CD14-positive monocyte (primary cell): ENCODE measurements around the gene CD4. TPM values are rescaled to one million over a fixed set of nuclear protein-coding genes. Genes with fewer than 3 reads are reported as not detected.

Experiments used
- DNase-seq, 3 donors: peaks; one replicate each; pipeline ENCODE4 v3.0.0-alpha.2; 2011 to 2022
- H2AFZ ChIP-seq: 2 replicates; pipeline ENCODE4 v1.6.0; 2012; ENCODE audit warnings: mild to moderate bottlenecking, low read depth, low read length, inconsistent platforms; ENCODE audit not compliant: insufficient read depth, poor library complexity, severe bottlenecking
- H3K27ac ChIP-seq, 2 donors: 1 replicate in 1 of 2; 2 replicates in 1 of 2; pipeline ENCODE4 v1.5.1; 2012 to 2013; ENCODE audit warnings: low read length in 2 of 2, control low read depth in 1 of 2, inconsistent platforms in 1 of 2, low read depth in 1 of 2, mild to moderate bottlenecking in 1 of 2
- H3K27me3 ChIP-seq, 2 donors: one replicate each; pipeline versions ENCODE4 v1.6.0 to v1.6.1; 2011 to 2013; ENCODE audit warnings: low read length in 2 of 2; ENCODE audit not compliant: control insufficient read depth in 2 of 2, insufficient read depth in 2 of 2
- H3K36me3 ChIP-seq, 2 donors: replicated peaks in 1 of 2; 1 replicate in 1 of 2; 2 replicates in 1 of 2; pipeline versions ENCODE4 v1.5.1 to v1.6.1; 2012 to 2013; ENCODE audit warnings: low read length in 2 of 2, control low read depth in 1 of 2, inconsistent platforms in 1 of 2, mild to moderate bottlenecking in 1 of 2; ENCODE audit not compliant: insufficient read depth in 2 of 2, control insufficient read depth in 1 of 2
- H3K4me1 ChIP-seq, 2 donors: 1 replicate in 1 of 2; 2 replicates in 1 of 2; pipeline versions ENCODE4 v1.5.1 to v1.6.1; 2012 to 2013; ENCODE audit warnings: low read length in 2 of 2, control low read depth in 1 of 2, inconsistent platforms in 1 of 2, mild to moderate bottlenecking in 1 of 2, moderate library complexity in 1 of 2; ENCODE audit not compliant: insufficient read depth in 2 of 2, control insufficient read depth in 1 of 2
- H3K4me2 ChIP-seq: replicated peaks from 2 replicates; pipeline ENCODE3; 2012; ENCODE audit warnings: low read length, moderate library complexity, mild to moderate bottlenecking; ENCODE audit not compliant: poor library complexity, severe bottlenecking; ENCODE audit errors: extremely low read depth
- H3K4me3 ChIP-seq, 3 experiments: fragments of 200-600 bp in 1 of 3; sonication (generic) in 1 of 3; replicated peaks in 1 of 3; 1 replicate in 2 of 3; 2 replicates in 1 of 3; pipeline ENCODE4 v1.5.1; 2011 to 2013; ENCODE audit warnings: low read length in 3 of 3, mild to moderate bottlenecking in 3 of 3, control low read depth in 2 of 3, low read depth in 2 of 3, inconsistent platforms in 1 of 3, moderate library complexity in 1 of 3
- H3K79me2 ChIP-seq: 2 replicates; pipeline ENCODE4 v1.6.0; 2012; ENCODE audit warnings: mild to moderate bottlenecking, control low read depth, inconsistent platforms, low read length, moderate library complexity; ENCODE audit not compliant: insufficient read depth
- H3K9ac ChIP-seq: 2 replicates; pipeline ENCODE4 v1.6.0; 2017; ENCODE audit warnings: low read length, mild to moderate bottlenecking; ENCODE audit not compliant: insufficient read depth, poor library complexity, severe bottlenecking
- H3K9me3 ChIP-seq, 2 donors: replicated peaks in 1 of 2; 1 replicate in 1 of 2; 2 replicates in 1 of 2; pipeline versions ENCODE4 v1.5.1 to v1.6.1; 2012 to 2013; ENCODE audit warnings: low read length in 2 of 2, control low read depth in 1 of 2; ENCODE audit not compliant: control insufficient read depth in 1 of 2, insufficient read depth in 1 of 2
- H4K20me1 ChIP-seq: 2 replicates; pipeline ENCODE4 v1.6.0; 2012; ENCODE audit warnings: mild to moderate bottlenecking, low read length, control low read depth, moderate library complexity; ENCODE audit not compliant: insufficient read depth
- H3K27ac Mint-ChIP-seq, 7 donors: one replicate each; pipeline ENCODE4 v1.8.0; 2020; ENCODE audit warnings: mild to moderate bottlenecking in 7 of 7, mixed read lengths in 7 of 7, moderate library complexity in 6 of 7, inconsistent platforms in 2 of 7
- H3K27me3 Mint-ChIP-seq, 3 donors: one replicate each; pipeline ENCODE4 v1.8.0; 2021 to 2022; ENCODE audit warnings: low read depth in 3 of 3, mild to moderate bottlenecking in 3 of 3, mixed read lengths in 3 of 3, moderate library complexity in 3 of 3, inconsistent platforms in 1 of 3
- H3K36me3 Mint-ChIP-seq, 2 donors: one replicate each; pipeline ENCODE4 v1.8.0; 2020; ENCODE audit warnings: mixed read lengths in 2 of 2, inconsistent platforms in 1 of 2, mild to moderate bottlenecking in 1 of 2
- H3K4me1 Mint-ChIP-seq: one replicate; pipeline ENCODE4 v1.8.0; 2020; ENCODE audit warnings: mild to moderate bottlenecking, mixed read lengths
- H3K4me3 Mint-ChIP-seq, 2 donors: one replicate each; pipeline ENCODE4 v1.8.0; 2020; ENCODE audit warnings: mild to moderate bottlenecking in 2 of 2, mixed read lengths in 2 of 2, moderate library complexity in 1 of 2
- H3K9me3 Mint-ChIP-seq, 7 donors: one replicate each; pipeline ENCODE4 v1.8.0; 2020 to 2022; ENCODE audit warnings: mixed read lengths in 7 of 7, mild to moderate bottlenecking in 6 of 7, moderate library complexity in 6 of 7, inconsistent platforms in 2 of 7
- CTCF ChIP-seq: fragments of 200-600 bp; IDR thresholded peaks from one replicate; pipeline ENCODE4 v1.8.0; 2022; ENCODE audit warnings: antibody characterized with exemption, mild to moderate bottlenecking
- WGBS: methylation state at CpG from one replicate; pipeline ENCODE4 v1.1.5; 2013; ENCODE audit warnings: missing lambda C conversion rate; ENCODE audit not compliant: insufficient coverage; 5-methylcytosine and 5-hydroxymethylcytosine counted together
- intact Hi-C, 2 donors: fragments of 100-400 bp; cut with micrococcal nuclease; formaldehyde crosslinking; loops; one replicate each; pipeline versions ENCODE4 v1.15.0 to v1.15.1; 2023
- polyA plus RNA-seq, 3 donors: library from polyadenylated mRNA; depleted of rRNA in 1 of 3; unstranded in 2 of 3; stranded (reverse) in 1 of 3; fragments of 300-500 nt in 2 of 3; fragments of >200 nt in 1 of 3; fragmentation: Illumina TruSeq in 2 of 3; gene quantifications; 1 replicate in 2 of 3; 2 replicates in 1 of 3; pipeline ENCODE4 v1.2.3, GENCODE V29; 2012 to 2021

CD4 gene
- polyA plus RNA-seq, 3 donors: 261 to 371 (median 269) TPM

- no peak overlapping the region for H3K27ac ChIP-seq
- no peak overlapping the region for H2AFZ ChIP-seq
- peaks cover 18 to 29% of the 10 kb centered on the region in 2 donors for H3K4me1 ChIP-seq
- no peak overlapping the region for H3K9ac ChIP-seq
- intact Hi-C loops: no loop called here
- no peak for TF ChIP-seq CTCF
- H3K9me3 Mint-ChIP-seq: peaks cover 0 to 12% (median 8%) of the 10 kb centered on the region in 7 donors
- peaks cover 18% of the 10 kb centered on the region for H3K4me1 Mint-ChIP-seq
- peaks cover 12 to 42% of the 10 kb centered on the region in 2 donors for H3K27me3 ChIP-seq
- no peaks in the 10 kb centered on the region for H3K79me2 ChIP-seq
- no peak overlapping the region for H3K4me3 Mint-ChIP-seq
- H3K36me3 ChIP-seq: no peaks in the 10 kb centered on the region
- peaks cover 43 to 50% (median 44%) of the 10 kb centered on the region in 3 donors for H3K27me3 Mint-ChIP-seq
- H3K36me3 Mint-ChIP-seq: peaks cover 5 to 13% of the 10 kb centered on the region in 2 donors
- 96% methylated on average over 12 of the region's 12 CpGs for WGBS
- no peak overlapping the region for H3K4me3 ChIP-seq
- H4K20me1 ChIP-seq: peaks cover 11% of the 10 kb centered on the region
- no peak overlapping the region for H3K4me2 ChIP-seq
- H3K27ac Mint-ChIP-seq: no peak overlapping the region
- H3K9me3 ChIP-seq: peaks cover 0 to 6% of the 10 kb centered on the region in 2 donors
- no peak for DNase-seq
Measured at GRCh38 chr12:6831450-6831995, 42.2 kb downstream of the CD4 start.

GRCh38 chr12:6832125-6832524, 42.8 kb downstream of the CD4 start:
- H3K4me1 ChIP-seq: peaks cover 18 to 27% of the 10 kb centered on the region in 2 donors
- H3K27me3 ChIP-seq: peaks cover 12 to 36% of the 10 kb centered on the region in 2 donors
- Mint-ChIP-seq H3K4me3 (no peak overlapping the region), H3K36me3 (peaks cover 0 to 11% of the 10 kb centered on the region in 2 donors), H3K27ac (no peak overlapping the region), H3K4me1 (peaks cover 17% of the 10 kb centered on the region), H3K27me3 (peaks cover 38 to 44% (median 40%) of the 10 kb centered on the region in 3 donors), H3K9me3 (peaks cover 0 to 12% (median 8%) of the 10 kb centered on the region in 7 donors)
- peaks cover 0 to 6% of the 10 kb centered on the region in 2 donors for H3K9me3 ChIP-seq
- H3K4me3 ChIP-seq: no peak overlapping the region
- no peaks in the 10 kb centered on the region for H3K36me3 ChIP-seq
- no peak overlapping the region for H3K9ac ChIP-seq
- no peak overlapping the region for H3K27ac ChIP-seq
- WGBS: 100% methylated on average over 4 of the region's 4 CpGs
- intact Hi-C loops: no loop called here
- H3K4me2 ChIP-seq: no peak overlapping the region
- no peak for TF ChIP-seq CTCF
- no peaks in the 10 kb centered on the region for H3K79me2 ChIP-seq
- H4K20me1 ChIP-seq: peaks cover 5% of the 10 kb centered on the region
- no peak overlapping the region for H2AFZ ChIP-seq
- DNase-seq: no peak
